Prostate gland (tissue), 2 donors: Measurements from ENCODE around the gene PRDM10.

Experiments
- CTCF ChIP-seq, 4 experiments: fragments of 200-600 bp in 2 of 4; fragments of 450-650 bp in 2 of 4; sonication (generic) in 2 of 4; IDR thresholded peaks; 1 replicate in 3 of 4; 2 replicates in 1 of 4; pipeline ENCODE4 v1.5.1; 2016 to 2019; ENCODE audit warnings: antibody characterized with exemption in 4 of 4, mild to moderate bottlenecking in 2 of 4, moderate library complexity in 2 of 4
- POLR2A ChIP-seq: fragments of 450-650 bp; IDR thresholded peaks from one replicate; pipeline ENCODE4 v1.6.1; 2016; ENCODE audit warnings: antibody characterized with exemption, mild to moderate bottlenecking
- POLR2AphosphoS5 ChIP-seq: sonication (generic); formaldehyde crosslinking; IDR thresholded peaks from one replicate; pipeline ENCODE4 v1.6.1; 2017; ENCODE audit warnings: antibody characterized with exemption

- no peak for TF ChIP-seq CTCF (IDR thresholded peaks at IDR 0.05)
- no peak for TF ChIP-seq POLR2A
- no peak for TF ChIP-seq POLR2AphosphoS5
Measured at GRCh38 chr11:129973068-129973467, 29.6 kb downstream of the PRDM10 start.
